Endothelial cell of umbilical vein (primary cell): ENCODE data around the gene ABCC2. TPM values are rescaled to one million over a fixed set of nuclear protein-coding genes. Genes with fewer than 3 reads are reported as not detected.
A peak's percentile ranks its signal among the peaks of the same experiment; 100 is the strongest.

Source experiments
- BruUV-seq: library from RNA; stranded (reverse); fragments of 400-500 nt; replicated peaks from 2 replicates; lab custom pipeline; 2021; lab: Mats Ljungman, UMichigan
- CTCF ChIA-PET: fragments of 300-600, 350-600 bp; sonication (Branson Sonifier 250); formaldehyde crosslinking; loops from one replicate; lab custom pipeline; 2021; ENCODE audit warnings: antibody characterized with exemption, inconsistent platforms; lab: Charles Lee
- POLR2A ChIA-PET: fragments of 300-600, 350-600 bp; sonication (Branson Sonifier 250); formaldehyde crosslinking; loops from one replicate; lab custom pipeline; 2021; ENCODE audit warnings: antibody characterized with exemption, inconsistent platforms; lab: Charles Lee
- DNase-seq: peaks from one replicate; pipeline ENCODE4 v3.0.0-alpha.2; 2011; ENCODE audit warnings: low read depth, low spot score
- FAIRE-seq: peaks from 2 replicates; lab custom pipeline; 2011; peaks lifted over from hg19 to GRCh38; lab: Jason Lieb, UNC
- H2AFZ ChIP-seq: 2 replicates; pipeline ENCODE4 v1.6.0; 2012; ENCODE audit warnings: low read depth, low read length, control low read depth, inconsistent platforms
- H3K27ac ChIP-seq: 2 replicates; pipeline ENCODE4 v1.5.1; 2011; ENCODE audit warnings: low read depth, mild to moderate bottlenecking, control low read depth, low read length, moderate library complexity; ENCODE audit not compliant: insufficient read depth
- H3K27me3 ChIP-seq, 2 experiments: 2 replicates each; pipeline versions ENCODE4 v1.6.0 to v1.6.1; 2011; ENCODE audit warnings: low read length in 2 of 2, mixed read lengths in 1 of 2; ENCODE audit not compliant: control insufficient read depth in 2 of 2, insufficient read depth in 2 of 2
- H3K36me3 ChIP-seq, 2 experiments: 2 replicates in 1 of 2; 3 replicates in 1 of 2; pipeline ENCODE4 v1.5.1; 2011; ENCODE audit warnings: low read length in 2 of 2, mild to moderate bottlenecking in 1 of 2, moderate library complexity in 1 of 2; ENCODE audit not compliant: control insufficient read depth in 2 of 2, insufficient read depth in 2 of 2; ENCODE audit errors: extremely low read depth in 1 of 2
- H3K4me1 ChIP-seq: 3 replicates; pipeline ENCODE4 v1.5.1; 2011; ENCODE audit warnings: mild to moderate bottlenecking, low read length; ENCODE audit not compliant: control insufficient read depth, insufficient read depth; ENCODE audit errors: extremely low read depth
- H3K4me2 ChIP-seq: 2 replicates; pipeline ENCODE4 v1.6.1; 2011; ENCODE audit warnings: low read length, control low read depth, mixed read lengths; ENCODE audit not compliant: insufficient read depth
- H3K4me3 ChIP-seq, 3 experiments: fragments of 200-600 bp in 1 of 3; sonication (generic), shearing (Covaris generic) in 1 of 3; replicated peaks in 1 of 3; 2 replicates each; pipeline ENCODE4 v1.5.1; 2011 to 2016; ENCODE audit warnings: control low read depth in 3 of 3, low read length in 3 of 3, mild to moderate bottlenecking in 2 of 3, inconsistent platforms in 1 of 3, low read depth in 1 of 3, moderate library complexity in 1 of 3; ENCODE audit not compliant: insufficient read depth in 1 of 3
- H3K79me2 ChIP-seq: 2 replicates; pipeline ENCODE4 v1.6.0; 2012; ENCODE audit warnings: low read length, inconsistent platforms; ENCODE audit not compliant: control insufficient read depth, insufficient read depth
- H3K9ac ChIP-seq: replicated peaks from 2 replicates; pipeline ENCODE3; 2011; ENCODE audit warnings: low read length, control low read depth; ENCODE audit not compliant: insufficient read depth; ENCODE audit errors: extremely low read depth
- H3K9me1 ChIP-seq: replicated peaks from 3 replicates; pipeline ENCODE4 v1.6.0; 2011; ENCODE audit warnings: mild to moderate bottlenecking, low read length; ENCODE audit not compliant: control insufficient read depth, insufficient read depth; ENCODE audit errors: extremely low read depth
- H3K9me3 ChIP-seq: replicated peaks from 2 replicates; pipeline ENCODE4 v1.5.1; 2012; ENCODE audit warnings: low read length, inconsistent platforms; ENCODE audit not compliant: control insufficient read depth, insufficient read depth
- H4K20me1 ChIP-seq: replicated peaks from 2 replicates; pipeline ENCODE3; 2011; ENCODE audit warnings: mild to moderate bottlenecking, low read length; ENCODE audit not compliant: control insufficient read depth, insufficient read depth; ENCODE audit errors: extremely low read depth
- CTCF ChIP-seq, 2 donors: IDR thresholded peaks; 1 replicate in 1 of 2; 2 replicates in 1 of 2; pipeline ENCODE4 v1.5.1; 2011; ENCODE audit warnings: low read length in 2 of 2, mild to moderate bottlenecking in 2 of 2, moderate library complexity in 2 of 2, control low read depth in 1 of 2, inconsistent platforms in 1 of 2, low read depth in 1 of 2; ENCODE audit not compliant: insufficient read depth in 1 of 2; ENCODE audit errors: extremely low read depth in 1 of 2
- EZH2 ChIP-seq: IDR thresholded peaks from 2 replicates; pipeline ENCODE4 v1.6.1; 2012; ENCODE audit warnings: borderline replicate concordance, low read depth, mild to moderate bottlenecking, moderate library complexity, low read length, inconsistent platforms; ENCODE audit not compliant: severe bottlenecking
- JUN ChIP-seq: IDR thresholded peaks from 2 replicates; pipeline ENCODE4 v1.6.1; 2011; ENCODE audit warnings: borderline replicate concordance, low read depth; ENCODE audit not compliant: insufficient read length, insufficient read depth
- POLR2A ChIP-seq: IDR thresholded peaks from 2 replicates; pipeline ENCODE4 v1.6.1; 2012; ENCODE audit warnings: low read depth, mild to moderate bottlenecking, control low read depth, low read length
- POLR2AphosphoS5 ChIP-seq: IDR thresholded peaks from 2 replicates; pipeline ENCODE4 v1.6.1; 2012; ENCODE audit warnings: low read depth, mild to moderate bottlenecking, control low read depth, low read length, moderate library complexity; ENCODE audit not compliant: insufficient read depth
- dilution Hi-C: fragments of 300-500 bp; cut with MboI; formaldehyde crosslinking; loops from one replicate; pipeline ENCODE4 v1.15.0; 2019; ENCODE audit warnings: low sequenced_read_pairs; ENCODE audit not compliant: extremely low pct_ligation_motif_present
- intact Hi-C: fragments of 100-400 bp; cut with micrococcal nuclease; formaldehyde crosslinking; loops from one replicate; pipeline ENCODE4 v1.10.0; 2022
- polyA plus RNA-seq, 4 experiments: library from polyadenylated mRNA; depleted of rRNA in 3 of 4; stranded (reverse) in 3 of 4; unstranded in 1 of 4; fragments of >200 nt; gene quantifications; 2 replicates each; pipeline versions ENCODE4 v1.2.1 to v1.2.3, GENCODE V29; 2011 to 2012; ENCODE audit warnings: missing spikeins in 1 of 4
- total RNA-seq: library from RNA; stranded (reverse); gene quantifications from 2 replicates; pipeline ENCODE4 v1.2.3, GENCODE V29; 2021

The ABCC2 gene
- total and polyA plus RNA-seq, 2 donors (not counting 3 experiments of a cell fraction or from before 2014, with no cell fraction given): 1.5 to 3.3 TPM

GRCh38 chr10:99870123-99870730, 87.8 kb downstream of the ABCC2 start:
- CTCF ChIA-PET: interaction anchor here (1.5 to 3.1 kb wide), 4 partner anchors 11 to 176 kb away, joined by 7 to 13 read pairs (median 10); partner anchors contain the start of gene DNMBP

More at GRCh38 chr10:99870123-99870730, 87.8 kb downstream of the ABCC2 start:
- H3K27me3 ChIP-seq: no peaks in the 10 kb centered on the region
- FAIRE-seq (no peak), DNase-seq (no peak)
- H3K9me3 ChIP-seq: no peaks in the 10 kb centered on the region
- H3K4me1 ChIP-seq: peaks cover 4% of the 10 kb centered on the region
- intact Hi-C loops: no loop called here
- H3K27ac ChIP-seq: no peak overlapping the region
- H3K36me3 ChIP-seq: peaks cover 6 to 17% of the 10 kb centered on the region in 2 experiments
- H3K9me1 ChIP-seq: no peaks in the 10 kb centered on the region
- dilution Hi-C loops: no loop called here
- H4K20me1 ChIP-seq: no peaks in the 10 kb centered on the region
- no TSS peak for BruUV-seq
- H3K9ac ChIP-seq: no peak overlapping the region
- H3K4me3 ChIP-seq: no peak overlapping the region
- peak; percentile 25 for TF ChIP-seq POLR2A
- no peak for TF ChIP-seq EZH2
- no peak for TF ChIP-seq POLR2AphosphoS5
- TF ChIP-seq CTCF (IDR thresholded peaks at IDR 0.05; ENCODE audit: extremely low read depth in 1 of 2, insufficient read depth in 1 of 2, low read depth in 1 of 2, low read length in 2 of 2): no peak
- TF ChIP-seq JUN: no peak
- POLR2A ChIA-PET: interaction anchor here (0.6 kb wide), 1 partner anchor 649 kb away, joined by 3 read pairs; the partner anchor contains the start of gene SEC31B
- no peaks in the 10 kb centered on the region for H3K79me2 ChIP-seq
- H2AFZ ChIP-seq: no peak overlapping the region
- no peak overlapping the region for H3K4me2 ChIP-seq
